ENCODE data around the gene NBPF3. TPM values are rescaled to one million over a fixed set of nuclear protein-coding genes. Genes with fewer than 3 reads are reported as not detected.

Gene NBPF3
- total RNA-seq, 2 experiments from 2014 or later, result 5.0 to 6.1 TPM

Other genes starting within 250 kb of the NBPF3 start
- 10 to 100 TPM; 85.3 to 87.9 TPM for gene ECE1, start 149.7 kb upstream of the NBPF3 start, total RNA-seq
- not detected for gene ALPL, start 69.3 kb downstream of the NBPF3 start, total RNA-seq
- gene RAP1GAP, start 229.2 kb downstream of the NBPF3 start, total RNA-seq, result under 1 TPM in 1 of 2 experiments, not detected in 1; 0.15 TPM

Measured in activated CD4-positive, alpha-beta memory T cell treated with anti-CD3 and anti-CD28 coated beads, Interleukin-2, amount 10 ng/mL, durations not matched to agents 7 days and 5 days (primary cell).